Fibroblast of peridontal ligament (primary cell): ENCODE data around the gene DPYSL5.
"Not testable (repeated sequence)": the region's sequence is repeated elsewhere in the genome, so short reads cannot be mapped to it uniquely, and the experiment has no call there.

Experiments
- DNase-seq: peaks from one replicate; pipeline ENCODE4 v3.0.0-alpha.2; 2010; ENCODE audit errors: extremely low read depth

The DPYSL5 gene

DNA sequence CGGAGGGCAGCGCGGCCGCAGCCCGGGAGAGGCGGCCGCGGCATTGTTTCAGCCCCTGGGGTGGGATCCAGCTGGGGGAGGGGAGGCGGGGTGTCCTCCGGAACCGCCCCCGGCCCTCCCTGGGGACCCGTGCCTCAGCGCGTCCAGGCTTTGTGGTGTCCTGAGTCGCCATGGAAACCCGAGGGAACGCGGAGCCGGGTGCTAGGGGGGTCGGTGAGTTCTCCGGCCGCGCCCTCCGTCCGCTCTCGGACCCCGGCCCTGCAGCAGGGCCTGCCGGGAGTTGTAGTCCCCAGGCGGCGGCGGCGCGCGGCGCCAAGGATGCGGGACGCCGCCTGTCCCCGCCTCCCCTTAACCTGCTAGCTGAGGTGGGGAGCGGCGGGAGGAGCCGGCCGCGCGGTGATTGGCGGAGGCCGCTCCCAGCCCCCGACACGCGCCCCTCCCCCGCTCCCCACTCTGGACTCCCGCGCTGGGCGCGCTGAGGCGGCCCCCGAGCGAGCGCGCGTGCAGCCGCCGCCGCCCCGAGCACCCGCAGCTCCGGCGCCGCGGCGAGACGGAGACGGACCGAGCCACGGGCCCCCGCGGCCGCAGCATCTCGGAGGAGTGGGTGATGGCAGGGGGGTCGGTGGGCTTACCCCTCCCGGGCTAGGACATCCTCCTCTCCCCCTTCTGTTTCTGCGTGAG, at the start of gene DPYSL5:
TSS of gene DPYSL5 (plus strand) at position 478 of the 681 bp plus-strand sequence. CDS start 50,368 bp downstream, outside the sequence.
- no peak for DNase-seq

GRCh38 chr2:26801328-26801727, 46.6 kb upstream of the DPYSL5 start:
- no peak for DNase-seq

- no peak for DNase-seq
Observed at GRCh38 chr2:26801796-26802195, 46.1 kb upstream of the DPYSL5 start.

- peak; percentile 58 for DNase-seq
Observed at GRCh38 chr2:26805241-26805676, 42.7 kb upstream of the DPYSL5 start.

DNA sequence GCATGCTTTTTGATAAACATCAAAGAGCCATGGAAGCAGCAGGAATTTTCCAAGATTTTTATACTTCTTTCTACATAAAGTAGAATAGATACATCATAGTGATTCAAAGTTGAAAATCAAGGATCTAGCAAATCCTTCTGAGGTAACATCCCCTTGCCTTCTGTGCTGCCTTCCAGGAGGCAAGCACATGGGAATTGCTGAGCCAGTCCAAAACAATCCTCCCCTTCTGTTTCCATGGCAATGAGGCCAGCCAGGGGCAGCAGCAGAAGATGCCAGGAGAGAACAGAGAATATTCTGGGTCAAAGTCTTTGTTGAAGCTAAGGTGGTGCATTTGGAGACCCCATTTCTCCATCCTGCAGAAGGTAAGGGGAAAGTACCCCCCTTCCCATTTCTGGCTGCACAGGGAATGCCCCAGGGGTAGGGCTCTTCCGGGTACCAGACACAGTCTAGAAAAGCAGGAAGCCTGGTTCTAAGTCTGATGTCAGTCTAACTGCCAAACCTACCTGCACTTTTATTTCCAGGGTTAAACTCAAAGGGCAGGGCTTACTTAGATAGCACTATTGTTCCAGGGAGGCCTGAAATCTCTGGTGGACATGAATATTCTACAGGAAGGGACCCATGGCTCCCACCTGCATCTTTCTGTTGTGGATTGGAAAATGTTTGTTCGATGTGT, 40.0 kb upstream of the DPYSL5 start:
- peak; percentile 64 for DNase-seq

GRCh38 chr2:26809211-26809610, 38.7 kb upstream of the DPYSL5 start:
- DNase-seq = no peak

DNA sequence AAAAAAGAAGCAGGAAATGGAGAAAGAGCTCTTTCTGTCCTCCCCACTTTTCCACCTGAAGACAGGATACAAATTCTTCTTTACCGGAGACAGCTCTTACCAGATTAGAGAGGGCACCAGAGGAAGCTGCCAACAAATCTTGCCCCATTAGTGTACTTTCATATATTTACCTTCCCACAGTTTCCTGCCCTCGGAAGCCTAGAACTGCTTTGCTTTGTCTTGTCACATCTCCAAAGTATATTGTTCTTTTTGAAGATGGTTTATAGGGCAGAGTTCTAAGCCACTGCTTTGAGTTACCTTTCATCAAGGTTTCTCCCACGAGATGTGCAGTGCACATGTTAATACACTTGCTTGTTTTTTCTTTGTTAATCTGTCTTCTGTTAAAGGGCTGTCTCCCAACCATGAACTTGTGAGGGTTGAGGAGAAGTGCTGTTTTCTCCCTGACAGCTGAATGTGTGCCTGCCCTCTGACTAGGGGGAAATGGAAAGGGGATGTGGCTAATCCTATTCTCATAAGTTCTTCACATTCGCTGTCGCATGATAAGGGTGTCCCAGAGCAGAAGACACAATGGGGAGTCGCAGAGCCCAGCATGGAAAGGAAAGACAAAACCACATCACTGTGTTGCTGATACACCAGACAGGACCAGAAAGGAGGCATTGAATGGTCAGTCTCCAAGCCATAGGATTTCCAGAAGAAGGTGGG, 37.9 kb upstream of the DPYSL5 start:
- DNase-seq = no peak

DNA sequence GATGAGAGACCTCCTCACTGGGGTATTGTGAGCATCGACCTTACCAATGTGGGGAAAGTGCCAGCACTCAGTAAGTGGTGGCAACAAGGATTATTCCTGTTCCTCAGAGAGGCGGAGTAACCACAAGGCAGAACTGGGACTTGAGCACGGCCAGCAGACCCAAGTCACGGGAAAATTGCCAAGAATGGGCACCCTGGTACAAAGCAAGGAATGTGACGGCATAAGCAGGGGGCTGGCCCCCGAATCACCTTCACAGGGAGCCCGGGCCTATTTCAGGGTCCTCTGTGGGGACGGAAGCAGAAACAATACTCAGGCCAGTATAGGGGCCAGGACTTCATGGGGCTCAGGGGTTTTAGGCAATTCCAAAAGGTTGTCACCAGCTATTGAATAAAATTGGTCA, 36.7 kb upstream of the DPYSL5 start:
- DNase-seq = no peak

GRCh38 chr2:26811791-26812694, 35.9 kb upstream of the DPYSL5 start:
- no peak for DNase-seq

DNA sequence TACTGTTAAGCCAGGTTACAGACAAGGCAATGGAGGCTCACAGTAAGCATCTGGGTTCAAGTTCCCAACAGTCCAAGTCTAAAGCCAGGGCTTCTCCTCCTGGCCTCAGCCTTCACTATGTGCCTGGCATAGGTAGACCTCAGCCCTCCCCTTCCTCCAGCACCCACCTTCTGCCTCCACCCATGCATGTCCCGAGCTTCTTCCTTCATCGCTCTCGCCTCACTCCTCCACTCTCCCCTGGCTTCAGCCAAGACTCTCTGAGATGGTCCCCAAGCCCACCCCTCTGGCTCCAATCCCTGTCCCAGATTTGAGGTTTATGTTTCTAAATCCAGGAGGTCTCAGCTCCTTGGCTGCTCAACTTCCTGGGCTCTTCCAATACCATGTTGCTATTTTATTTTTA, 35.2 kb upstream of the DPYSL5 start:
- no peak for DNase-seq

DNA sequence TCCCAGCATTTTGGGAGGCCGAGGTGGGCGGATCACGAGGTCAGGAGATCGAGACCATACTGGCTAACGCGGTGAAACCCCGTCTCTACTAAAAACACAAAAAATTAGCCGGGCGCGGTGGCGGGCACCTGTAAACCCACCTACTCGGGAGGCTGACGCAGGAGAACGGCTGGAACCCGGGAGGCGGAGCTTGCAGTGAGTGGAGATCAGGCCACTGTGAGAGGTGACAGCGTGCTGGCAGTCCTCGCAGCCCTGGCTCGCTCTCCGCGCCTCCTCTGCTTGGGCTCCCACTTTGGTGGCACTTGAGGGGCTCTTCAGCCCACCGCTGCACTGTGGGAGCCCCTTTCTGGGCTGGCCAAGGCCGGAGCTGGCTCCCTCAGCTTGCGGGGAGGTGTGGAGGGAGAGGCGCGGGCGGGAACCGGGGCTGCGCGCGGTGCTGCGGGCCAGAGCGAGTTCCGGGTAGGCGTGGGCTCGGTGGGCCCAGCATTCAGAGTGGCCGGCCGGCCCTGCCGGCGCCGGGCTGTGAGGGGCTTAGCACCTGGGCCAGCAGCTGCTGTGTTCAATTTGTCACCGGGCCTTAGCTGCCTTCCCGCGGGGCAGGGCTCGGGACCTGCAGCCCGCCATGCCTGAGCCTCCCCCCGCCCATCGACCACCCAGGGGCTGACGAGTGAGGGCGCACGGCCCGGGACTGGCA, 33.7 kb upstream of the DPYSL5 start:
- DNase-seq = not testable (repeated sequence)

DNA sequence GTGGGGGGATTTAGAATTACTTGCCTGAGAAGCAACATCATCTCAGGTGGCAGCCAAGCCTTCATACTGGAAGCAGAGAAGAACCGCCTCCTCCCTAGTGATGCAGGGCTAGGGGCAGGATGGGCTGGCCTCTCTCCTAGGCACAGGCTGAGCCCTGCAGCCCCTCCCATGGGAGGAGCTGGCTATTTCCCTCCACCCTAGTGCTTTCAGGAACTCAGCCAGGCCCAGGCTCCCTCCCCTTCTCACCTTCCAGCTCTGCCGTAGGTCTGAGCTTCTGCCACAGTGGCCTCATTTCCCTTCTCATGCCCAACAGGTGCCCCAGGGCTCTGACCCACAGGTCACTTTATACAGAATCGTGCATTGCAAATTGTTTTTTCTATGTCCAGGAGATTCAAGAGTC, 31.0 kb upstream of the DPYSL5 start:
- DNase-seq = no peak

DNA sequence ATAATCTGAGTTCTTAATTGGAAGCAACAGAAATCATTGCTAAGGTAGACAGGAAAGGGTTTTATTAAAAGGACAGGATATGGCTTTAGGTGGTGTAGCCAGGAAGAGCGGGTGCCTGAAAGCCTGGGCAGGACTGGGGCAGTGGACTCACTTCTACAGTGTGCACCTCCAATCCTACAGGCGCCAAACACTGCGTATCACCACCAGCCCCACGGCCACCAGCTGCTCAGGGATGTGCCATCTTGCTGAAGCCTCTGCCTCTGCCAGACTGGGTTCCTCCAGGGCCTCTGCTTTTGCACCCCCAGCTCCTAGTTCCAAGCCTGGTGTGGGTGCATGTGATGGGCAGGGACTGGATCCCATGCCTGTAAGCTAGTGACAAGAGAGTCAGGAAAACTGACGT, 29.7 kb upstream of the DPYSL5 start:
- no peak for DNase-seq

GRCh38 chr2:26818972-26819371, 29.0 kb upstream of the DPYSL5 start:
- no peak for DNase-seq

DNA sequence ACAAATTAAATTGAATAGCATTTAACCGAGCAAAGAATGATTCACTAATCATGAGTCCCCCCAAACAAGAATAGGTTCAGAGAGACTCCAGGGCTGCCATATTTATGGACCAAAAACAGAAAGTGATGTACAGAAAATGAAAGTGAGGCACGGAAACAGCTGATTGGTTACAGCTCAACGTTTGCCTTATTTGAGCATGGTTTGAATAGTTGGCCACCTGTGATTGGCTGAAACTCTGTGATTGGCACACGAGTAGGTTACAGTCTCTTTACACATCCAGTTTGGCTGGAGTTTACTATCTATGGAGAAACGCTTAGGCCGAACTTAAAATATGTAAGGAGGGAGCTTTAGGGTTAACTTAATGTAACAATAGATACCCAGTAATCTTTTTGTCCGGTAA, 27.0 kb upstream of the DPYSL5 start:
- DNase-seq = no peak

- no peak for DNase-seq
Observed at GRCh38 chr2:26822877-26823276, 25.1 kb upstream of the DPYSL5 start.

DNA sequence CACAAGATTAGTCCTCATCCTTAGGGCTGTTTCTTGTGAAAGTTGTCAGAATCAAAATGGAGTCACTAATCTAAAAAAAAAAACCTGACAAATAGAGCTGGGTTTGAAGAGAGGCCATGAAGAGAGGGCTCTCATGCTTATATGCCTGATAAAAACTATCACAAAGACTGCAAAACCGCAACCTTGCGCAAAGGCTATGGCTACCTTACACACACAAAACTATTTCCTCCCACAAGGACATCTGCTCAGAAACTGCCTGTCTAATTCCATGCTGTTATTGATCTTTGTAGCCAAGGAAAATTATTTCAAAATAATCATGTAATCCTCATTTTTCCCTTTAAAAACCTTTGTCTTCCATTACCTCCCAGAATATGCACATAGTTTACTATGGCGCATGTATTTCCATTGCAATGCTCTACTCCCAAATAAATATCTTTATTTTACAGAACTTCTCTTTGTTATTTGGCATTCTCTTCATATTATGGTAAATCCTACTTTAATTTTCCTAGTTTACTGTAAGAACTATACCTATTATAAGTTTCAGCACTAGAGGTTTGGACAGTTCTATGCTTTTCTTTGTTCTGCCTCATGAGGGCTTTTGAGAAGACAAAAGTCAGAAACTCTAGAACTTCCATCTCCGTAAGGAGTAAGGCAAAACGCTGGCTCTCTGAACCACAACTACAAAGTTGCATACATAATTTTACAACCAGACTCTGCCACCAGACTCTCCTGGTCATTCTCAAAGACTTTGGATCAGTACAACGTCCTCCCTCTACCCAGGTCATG, 9.6 kb upstream of the DPYSL5 start:
- DNase-seq = peak; percentile 51

DNA sequence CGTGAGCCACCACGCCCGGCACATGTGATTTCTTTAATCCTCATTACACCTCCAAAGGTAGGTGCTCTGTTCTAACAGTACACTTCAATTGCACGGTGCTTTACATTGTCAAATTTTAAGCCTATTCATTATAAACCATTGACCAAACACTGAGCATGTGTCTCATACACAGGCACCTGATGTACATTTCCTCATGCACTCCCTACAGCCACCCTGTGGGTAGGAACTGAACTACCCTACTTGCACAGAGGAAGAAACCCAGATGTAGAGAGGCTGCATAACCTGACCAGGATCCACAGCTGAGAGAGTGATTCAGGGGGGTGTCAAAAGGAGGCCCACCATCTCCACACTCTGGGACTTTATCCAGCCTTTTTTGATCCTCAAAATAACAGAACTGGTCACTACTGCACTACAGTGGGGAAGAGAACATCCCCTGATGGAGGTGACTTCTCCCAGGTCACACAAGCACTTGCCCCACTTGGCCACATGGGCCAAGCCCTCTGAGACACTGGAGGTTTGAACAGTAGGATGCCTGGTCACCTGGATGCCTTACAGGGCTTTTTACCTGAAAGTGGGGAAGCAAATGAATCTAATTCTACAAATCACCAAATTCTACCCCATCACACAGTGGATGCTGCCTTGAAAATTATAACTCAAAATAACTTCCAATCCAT, 6.9 kb upstream of the DPYSL5 start:
- DNase-seq = no peak

DNA sequence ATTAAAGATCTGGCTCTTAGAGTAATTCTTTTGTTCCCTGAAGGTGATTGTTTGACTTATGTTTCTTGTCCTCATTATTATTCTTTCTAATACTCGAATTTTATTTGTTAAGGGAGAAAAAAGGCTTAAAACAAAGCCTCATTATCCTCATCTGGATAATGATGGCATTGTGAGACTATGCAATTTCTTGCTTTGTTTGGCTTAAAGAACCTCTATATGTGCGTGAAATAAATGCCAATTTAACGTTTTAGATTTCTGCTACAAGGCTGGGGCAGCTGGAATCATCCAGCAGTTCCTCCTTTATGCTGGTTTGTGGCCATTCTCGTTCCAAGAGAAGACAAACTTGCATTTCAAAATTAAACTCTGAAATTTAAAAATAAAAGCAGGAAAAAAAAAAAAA, 4.9 kb upstream of the DPYSL5 start:
- DNase-seq = no peak

GRCh38 chr2:26845021-26845420, 2.9 kb upstream of the DPYSL5 start:
- DNase-seq = no peak
